ENCODE data around the gene NEK5. TPM values are rescaled to one million over a fixed set of nuclear protein-coding genes. Genes with fewer than 3 reads are reported as not detected.

The NEK5 gene
- total and polyA plus RNA-seq, 2 experiments from 2014 or later: 0.73 to 1.3 TPM

DNA sequence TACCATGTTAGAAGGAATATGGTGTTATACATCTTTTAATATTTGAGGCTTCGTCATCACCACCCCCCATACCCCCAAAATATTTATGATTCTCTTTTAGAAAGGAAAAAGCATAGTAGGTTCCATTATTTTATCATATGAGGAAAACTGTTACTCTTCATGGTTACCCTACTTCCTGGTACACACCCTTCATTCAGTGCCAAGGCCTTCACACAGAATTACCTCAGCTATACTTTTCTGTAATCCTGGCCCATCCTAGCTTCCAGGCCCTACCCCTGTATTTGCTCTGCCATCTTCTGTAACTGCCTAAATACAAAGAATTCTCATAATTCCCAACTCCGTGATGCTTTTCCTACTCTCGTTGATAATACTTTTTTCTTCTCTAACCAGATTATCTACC is 108.7 kb downstream of the NEK5 start:
- Mint-ChIP-seq H3K4me3 (no peak overlapping the region), H3K36me3 (ENCODE audit: low read depth) (peaks cover 86% of the 10 kb centered on the region), H3K4me1 (no peaks in the 10 kb centered on the region), H3K27me3 (ENCODE audit: insufficient read depth, low read depth, poor library complexity) (no peaks in the 10 kb centered on the region), H3K9me3 (peaks cover 7% of the 10 kb centered on the region), H3K27ac (no peak overlapping the region)
- Histone ChIP-seq H3K27me3 (ENCODE audit: insufficient read depth) (no peaks in the 10 kb centered on the region), H3F3A (replicated peaks; ENCODE audit: low read depth) (no peaks in the 10 kb centered on the region), H2AFZ (no peak overlapping the region), H3K4me3 (no peak overlapping the region), H3K4me2 (no peak overlapping the region), H4K20me1 (replicated peaks; ENCODE audit: insufficient read depth) (peaks cover 18% of the 10 kb centered on the region), H3K27ac (ENCODE audit: low read depth) (no peak overlapping the region), H3K36me3 (ENCODE audit: insufficient read depth) (peaks cover 24% of the 10 kb centered on the region), H3K4me1 (ENCODE audit: insufficient read depth) (no peaks in the 10 kb centered on the region), H3K79me2 (replicated peaks; ENCODE audit: insufficient read depth) (peaks cover 45% of the 10 kb centered on the region), H3K9me2 (ENCODE audit: insufficient read depth) (no peaks in the 10 kb centered on the region)
- no peak for TF ChIP-seq NANOG (IDR thresholded peaks at IDR 0.05; ENCODE audit: borderline replicate concordance)
- TF ChIP-seq, protein P1, sequence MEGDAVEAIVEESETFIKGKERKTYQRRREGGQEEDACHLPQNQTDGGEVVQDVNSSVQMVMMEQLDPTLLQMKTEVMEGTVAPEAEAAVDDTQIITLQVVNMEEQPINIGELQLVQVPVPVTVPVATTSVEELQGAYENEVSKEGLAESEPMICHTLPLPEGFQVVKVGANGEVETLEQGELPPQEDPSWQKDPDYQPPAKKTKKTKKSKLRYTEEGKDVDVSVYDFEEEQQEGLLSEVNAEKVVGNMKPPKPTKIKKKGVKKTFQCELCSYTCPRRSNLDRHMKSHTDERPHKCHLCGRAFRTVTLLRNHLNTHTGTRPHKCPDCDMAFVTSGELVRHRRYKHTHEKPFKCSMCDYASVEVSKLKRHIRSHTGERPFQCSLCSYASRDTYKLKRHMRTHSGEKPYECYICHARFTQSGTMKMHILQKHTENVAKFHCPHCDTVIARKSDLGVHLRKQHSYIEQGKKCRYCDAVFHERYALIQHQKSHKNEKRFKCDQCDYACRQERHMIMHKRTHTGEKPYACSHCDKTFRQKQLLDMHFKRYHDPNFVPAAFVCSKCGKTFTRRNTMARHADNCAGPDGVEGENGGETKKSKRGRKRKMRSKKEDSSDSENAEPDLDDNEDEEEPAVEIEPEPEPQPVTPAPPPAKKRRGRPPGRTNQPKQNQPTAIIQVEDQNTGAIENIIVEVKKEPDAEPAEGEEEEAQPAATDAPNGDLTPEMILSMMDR (conservative IDR thresholded peaks at IDR 0.05; ENCODE audit: low read depth in 2 of 2): no peak
- no peak for TF ChIP-seq EZH2phosphoT487 (IDR thresholded peaks at IDR 0.05; ENCODE audit: unreplicated experiment)
- no peak for TF ChIP-seq JUNB (IDR thresholded peaks at IDR 0.05; ENCODE audit: unreplicated experiment)
- TF ChIP-seq, protein P2, sequence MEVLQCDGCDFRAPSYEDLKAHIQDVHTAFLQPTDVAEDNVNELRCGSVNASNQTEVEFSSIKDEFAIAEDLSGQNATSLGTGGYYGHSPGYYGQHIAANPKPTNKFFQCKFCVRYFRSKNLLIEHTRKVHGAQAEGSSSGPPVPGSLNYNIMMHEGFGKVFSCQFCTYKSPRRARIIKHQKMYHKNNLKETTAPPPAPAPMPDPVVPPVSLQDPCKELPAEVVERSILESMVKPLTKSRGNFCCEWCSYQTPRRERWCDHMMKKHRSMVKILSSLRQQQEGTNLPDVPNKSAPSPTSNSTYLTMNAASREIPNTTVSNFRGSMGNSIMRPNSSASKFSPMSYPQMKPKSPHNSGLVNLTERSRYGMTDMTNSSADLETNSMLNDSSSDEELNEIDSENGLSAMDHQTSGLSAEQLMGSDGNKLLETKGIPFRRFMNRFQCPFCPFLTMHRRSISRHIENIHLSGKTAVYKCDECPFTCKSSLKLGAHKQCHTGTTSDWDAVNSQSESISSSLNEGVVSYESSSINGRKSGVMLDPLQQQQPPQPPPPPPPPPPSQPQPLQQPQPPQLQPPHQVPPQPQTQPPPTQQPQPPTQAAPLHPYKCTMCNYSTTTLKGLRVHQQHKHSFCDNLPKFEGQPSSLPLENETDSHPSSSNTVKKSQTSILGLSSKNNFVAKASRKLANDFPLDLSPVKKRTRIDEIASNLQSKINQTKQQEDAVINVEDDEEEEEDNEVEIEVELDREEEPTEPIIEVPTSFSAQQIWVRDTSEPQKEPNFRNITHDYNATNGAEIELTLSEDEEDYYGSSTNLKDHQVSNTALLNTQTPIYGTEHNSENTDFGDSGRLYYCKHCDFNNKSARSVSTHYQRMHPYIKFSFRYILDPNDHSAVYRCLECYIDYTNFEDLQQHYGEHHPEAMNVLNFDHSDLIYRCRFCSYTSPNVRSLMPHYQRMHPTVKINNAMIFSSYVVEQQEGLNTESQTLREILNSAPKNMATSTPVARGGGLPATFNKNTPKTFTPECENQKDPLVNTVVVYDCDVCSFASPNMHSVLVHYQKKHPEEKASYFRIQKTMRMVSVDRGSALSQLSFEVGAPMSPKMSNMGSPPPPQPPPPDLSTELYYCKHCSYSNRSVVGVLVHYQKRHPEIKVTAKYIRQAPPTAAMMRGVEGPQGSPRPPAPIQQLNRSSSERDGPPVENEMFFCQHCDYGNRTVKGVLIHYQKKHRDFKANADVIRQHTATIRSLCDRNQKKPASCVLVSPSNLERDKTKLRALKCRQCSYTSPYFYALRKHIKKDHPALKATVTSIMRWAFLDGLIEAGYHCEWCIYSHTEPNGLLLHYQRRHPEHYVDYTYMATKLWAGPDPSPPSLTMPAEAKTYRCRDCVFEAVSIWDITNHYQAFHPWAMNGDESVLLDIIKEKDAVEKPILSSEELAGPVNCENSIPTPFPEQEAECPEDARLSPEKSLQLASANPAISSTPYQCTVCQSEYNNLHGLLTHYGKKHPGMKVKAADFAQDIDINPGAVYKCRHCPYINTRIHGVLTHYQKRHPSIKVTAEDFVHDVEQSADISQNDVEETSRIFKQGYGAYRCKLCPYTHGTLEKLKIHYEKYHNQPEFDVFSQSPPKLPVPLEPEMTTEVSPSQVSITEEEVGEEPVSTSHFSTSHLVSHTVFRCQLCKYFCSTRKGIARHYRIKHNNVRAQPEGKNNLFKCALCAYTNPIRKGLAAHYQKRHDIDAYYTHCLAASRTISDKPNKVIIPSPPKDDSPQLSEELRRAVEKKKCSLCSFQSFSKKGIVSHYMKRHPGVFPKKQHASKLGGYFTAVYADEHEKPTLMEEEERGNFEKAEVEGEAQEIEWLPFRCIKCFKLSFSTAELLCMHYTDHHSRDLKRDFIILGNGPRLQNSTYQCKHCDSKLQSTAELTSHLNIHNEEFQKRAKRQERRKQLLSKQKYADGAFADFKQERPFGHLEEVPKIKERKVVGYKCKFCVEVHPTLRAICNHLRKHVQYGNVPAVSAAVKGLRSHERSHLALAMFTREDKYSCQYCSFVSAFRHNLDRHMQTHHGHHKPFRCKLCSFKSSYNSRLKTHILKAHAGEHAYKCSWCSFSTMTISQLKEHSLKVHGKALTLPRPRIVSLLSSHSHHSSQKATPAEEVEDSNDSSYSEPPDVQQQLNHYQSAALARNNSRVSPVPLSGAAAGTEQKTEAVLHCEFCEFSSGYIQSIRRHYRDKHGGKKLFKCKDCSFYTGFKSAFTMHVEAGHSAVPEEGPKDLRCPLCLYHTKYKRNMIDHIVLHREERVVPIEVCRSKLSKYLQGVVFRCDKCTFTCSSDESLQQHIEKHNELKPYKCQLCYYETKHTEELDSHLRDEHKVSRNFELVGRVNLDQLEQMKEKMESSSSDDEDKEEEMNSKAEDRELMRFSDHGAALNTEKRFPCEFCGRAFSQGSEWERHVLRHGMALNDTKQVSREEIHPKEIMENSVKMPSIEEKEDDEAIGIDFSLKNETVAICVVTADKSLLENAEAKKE (CRISPR knock-in tag; IDR thresholded peaks at IDR 0.05): no peak
- TF ChIP-seq STAT1 (IDR thresholded peaks at IDR 0.05; ENCODE audit: unreplicated experiment): no peak
- TF ChIP-seq POLR2AphosphoS5 (IDR thresholded peaks at IDR 0.05; ENCODE audit: low read depth): no peak
- TF ChIP-seq, protein P3, sequence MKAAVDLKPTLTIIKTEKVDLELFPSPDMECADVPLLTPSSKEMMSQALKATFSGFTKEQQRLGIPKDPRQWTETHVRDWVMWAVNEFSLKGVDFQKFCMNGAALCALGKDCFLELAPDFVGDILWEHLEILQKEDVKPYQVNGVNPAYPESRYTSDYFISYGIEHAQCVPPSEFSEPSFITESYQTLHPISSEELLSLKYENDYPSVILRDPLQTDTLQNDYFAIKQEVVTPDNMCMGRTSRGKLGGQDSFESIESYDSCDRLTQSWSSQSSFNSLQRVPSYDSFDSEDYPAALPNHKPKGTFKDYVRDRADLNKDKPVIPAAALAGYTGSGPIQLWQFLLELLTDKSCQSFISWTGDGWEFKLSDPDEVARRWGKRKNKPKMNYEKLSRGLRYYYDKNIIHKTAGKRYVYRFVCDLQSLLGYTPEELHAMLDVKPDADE (IDR thresholded peaks at IDR 0.05): no peak
- no peak for TF ChIP-seq EZH2 (IDR thresholded peaks at IDR 0.05; ENCODE audit: low read depth, unreplicated experiment)
- no peak for TF ChIP-seq ZNF331 (CRISPR knock-in tag; IDR thresholded peaks at IDR 0.05; ENCODE audit: low read depth)
- no peak for TF ChIP-seq CREB1 (CRISPR knock-in tag; IDR thresholded peaks at IDR 0.05; ENCODE audit: low read depth)
- TF ChIP-seq, protein P4, sequence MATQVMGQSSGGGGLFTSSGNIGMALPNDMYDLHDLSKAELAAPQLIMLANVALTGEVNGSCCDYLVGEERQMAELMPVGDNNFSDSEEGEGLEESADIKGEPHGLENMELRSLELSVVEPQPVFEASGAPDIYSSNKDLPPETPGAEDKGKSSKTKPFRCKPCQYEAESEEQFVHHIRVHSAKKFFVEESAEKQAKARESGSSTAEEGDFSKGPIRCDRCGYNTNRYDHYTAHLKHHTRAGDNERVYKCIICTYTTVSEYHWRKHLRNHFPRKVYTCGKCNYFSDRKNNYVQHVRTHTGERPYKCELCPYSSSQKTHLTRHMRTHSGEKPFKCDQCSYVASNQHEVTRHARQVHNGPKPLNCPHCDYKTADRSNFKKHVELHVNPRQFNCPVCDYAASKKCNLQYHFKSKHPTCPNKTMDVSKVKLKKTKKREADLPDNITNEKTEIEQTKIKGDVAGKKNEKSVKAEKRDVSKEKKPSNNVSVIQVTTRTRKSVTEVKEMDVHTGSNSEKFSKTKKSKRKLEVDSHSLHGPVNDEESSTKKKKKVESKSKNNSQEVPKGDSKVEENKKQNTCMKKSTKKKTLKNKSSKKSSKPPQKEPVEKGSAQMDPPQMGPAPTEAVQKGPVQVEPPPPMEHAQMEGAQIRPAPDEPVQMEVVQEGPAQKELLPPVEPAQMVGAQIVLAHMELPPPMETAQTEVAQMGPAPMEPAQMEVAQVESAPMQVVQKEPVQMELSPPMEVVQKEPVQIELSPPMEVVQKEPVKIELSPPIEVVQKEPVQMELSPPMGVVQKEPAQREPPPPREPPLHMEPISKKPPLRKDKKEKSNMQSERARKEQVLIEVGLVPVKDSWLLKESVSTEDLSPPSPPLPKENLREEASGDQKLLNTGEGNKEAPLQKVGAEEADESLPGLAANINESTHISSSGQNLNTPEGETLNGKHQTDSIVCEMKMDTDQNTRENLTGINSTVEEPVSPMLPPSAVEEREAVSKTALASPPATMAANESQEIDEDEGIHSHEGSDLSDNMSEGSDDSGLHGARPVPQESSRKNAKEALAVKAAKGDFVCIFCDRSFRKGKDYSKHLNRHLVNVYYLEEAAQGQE (IDR thresholded peaks at IDR 0.05; ENCODE audit: unreplicated experiment): no peak
- TF ChIP-seq ZNF114 (CRISPR knock-in tag; IDR thresholded peaks at IDR 0.05): no peak
- DNase-seq (ENCODE audit: low spot score): no peak
- ATAC-seq: no peak

All from GM23338 (cell line).